Measurements from ENCODE around the gene ZNF772.

- TF ChIP-seq CTCF (conservative IDR thresholded peaks at IDR 0.05 in 1 of 2, IDR thresholded peaks at IDR 0.05 in 1 of 2; ENCODE audit: low read depth in 1 of 2, low read length in 2 of 2) (no peak), EZH2 (IDR thresholded peaks at IDR 0.05; ENCODE audit: low read length, missing control alignments) (no peak)
Observed at GRCh38 chr19:57511484-57511883, 34.1 kb upstream of the ZNF772 start.

Measured in fibroblast of lung (primary cell).